DND-41 (cell line): ENCODE measurements around the gene MARCHF6.

Source experiments
- ATAC-seq: fragments of 200-7000 bp; cut with Tn5 transposase; 3 replicates; pipeline ENCODE4 v1.9.1; 2021; ENCODE audit warnings: low read depth; ENCODE audit not compliant: insufficient read depth
- DNase-seq: peaks from one replicate; pipeline ENCODE4 v3.0.0-alpha.2; 2020
- H2AFZ ChIP-seq: 2 replicates; pipeline ENCODE4 v1.6.0; 2012; ENCODE audit warnings: low read depth, low read length
- H3K27ac ChIP-seq: 2 replicates; pipeline ENCODE4 v1.5.1; 2012; ENCODE audit warnings: low read length, inconsistent platforms
- H3K27me3 ChIP-seq: fragments of 200-600 bp; sonication (generic); 2 replicates; pipeline ENCODE4 v1.6.0; 2012; ENCODE audit warnings: low read length, mild to moderate bottlenecking, inconsistent platforms; ENCODE audit not compliant: insufficient read depth, poor library complexity
- H3K36me3 ChIP-seq: 2 replicates; pipeline ENCODE4 v1.5.1; 2012; ENCODE audit warnings: low read length, inconsistent platforms; ENCODE audit not compliant: insufficient read depth
- H3K4me1 ChIP-seq: 2 replicates; pipeline ENCODE4 v1.5.1; 2012; ENCODE audit warnings: mild to moderate bottlenecking, low read length; ENCODE audit not compliant: insufficient read depth
- H3K4me2 ChIP-seq: 2 replicates; pipeline ENCODE4 v1.6.0; 2012; ENCODE audit warnings: mild to moderate bottlenecking, moderate library complexity, low read length, inconsistent platforms; ENCODE audit not compliant: insufficient read depth
- H3K4me3 ChIP-seq, 2 experiments: fragments of 200-600 bp in 1 of 2; shearing (Covaris generic) in 1 of 2; 2 replicates each; pipeline ENCODE4 v1.5.1; 2012 to 2016; ENCODE audit warnings: inconsistent platforms in 2 of 2, low read length in 2 of 2, mild to moderate bottlenecking in 2 of 2, low read depth in 1 of 2, moderate library complexity in 1 of 2
- H3K79me2 ChIP-seq: 2 replicates; pipeline ENCODE4 v1.6.0; 2012; ENCODE audit warnings: low read length, inconsistent platforms; ENCODE audit not compliant: insufficient read depth
- H3K9ac ChIP-seq: 2 replicates; pipeline ENCODE4 v1.6.0; 2012; ENCODE audit warnings: low read depth, mild to moderate bottlenecking, inconsistent platforms, low read length, moderate library complexity
- H3K9me3 ChIP-seq: 2 replicates; pipeline ENCODE4 v1.5.1; 2012; ENCODE audit warnings: low read length, moderate library complexity, mild to moderate bottlenecking, inconsistent platforms; ENCODE audit not compliant: insufficient read depth, severe bottlenecking
- H4K20me1 ChIP-seq: 2 replicates; pipeline ENCODE4 v1.6.0; 2012; ENCODE audit warnings: low read length; ENCODE audit not compliant: insufficient read depth
- EZH2 ChIP-seq: IDR thresholded peaks from 3 replicates; pipeline ENCODE4 v1.6.1; 2012; ENCODE audit warnings: borderline replicate concordance, low read depth, mild to moderate bottlenecking, moderate library complexity, low read length, inconsistent platforms; ENCODE audit not compliant: severe bottlenecking
- TF ChIP-seq, protein P1 (sequence below): IDR thresholded peaks from 2 replicates; pipeline ENCODE4 v1.5.1; 2012; ENCODE audit warnings: borderline replicate concordance, low read length, moderate library complexity, mild to moderate bottlenecking; ENCODE audit not compliant: poor library complexity, severe bottlenecking; ENCODE audit errors: extremely low read depth

MARCHF6 gene

DNA sequence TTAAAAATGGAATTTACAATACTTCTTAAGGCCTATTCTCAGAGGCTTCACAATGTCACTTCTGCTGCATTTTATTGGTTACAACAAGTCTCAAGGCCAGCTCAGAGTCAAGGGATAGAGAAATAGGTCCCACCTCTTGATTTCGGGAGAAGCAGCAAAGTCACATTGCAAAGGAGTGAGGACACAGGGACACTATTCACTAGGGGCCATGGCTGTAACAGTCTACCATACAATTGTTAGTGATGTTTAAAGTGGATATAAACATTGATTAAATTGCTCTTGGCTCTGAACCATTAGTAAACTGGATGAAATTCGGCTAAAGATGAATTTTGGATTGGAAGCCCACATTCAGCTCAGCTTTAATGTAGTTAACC, 24.1 kb upstream of the MARCHF6 start:
- no peak for TF ChIP-seq EZH2
- TF ChIP-seq, protein P1, sequence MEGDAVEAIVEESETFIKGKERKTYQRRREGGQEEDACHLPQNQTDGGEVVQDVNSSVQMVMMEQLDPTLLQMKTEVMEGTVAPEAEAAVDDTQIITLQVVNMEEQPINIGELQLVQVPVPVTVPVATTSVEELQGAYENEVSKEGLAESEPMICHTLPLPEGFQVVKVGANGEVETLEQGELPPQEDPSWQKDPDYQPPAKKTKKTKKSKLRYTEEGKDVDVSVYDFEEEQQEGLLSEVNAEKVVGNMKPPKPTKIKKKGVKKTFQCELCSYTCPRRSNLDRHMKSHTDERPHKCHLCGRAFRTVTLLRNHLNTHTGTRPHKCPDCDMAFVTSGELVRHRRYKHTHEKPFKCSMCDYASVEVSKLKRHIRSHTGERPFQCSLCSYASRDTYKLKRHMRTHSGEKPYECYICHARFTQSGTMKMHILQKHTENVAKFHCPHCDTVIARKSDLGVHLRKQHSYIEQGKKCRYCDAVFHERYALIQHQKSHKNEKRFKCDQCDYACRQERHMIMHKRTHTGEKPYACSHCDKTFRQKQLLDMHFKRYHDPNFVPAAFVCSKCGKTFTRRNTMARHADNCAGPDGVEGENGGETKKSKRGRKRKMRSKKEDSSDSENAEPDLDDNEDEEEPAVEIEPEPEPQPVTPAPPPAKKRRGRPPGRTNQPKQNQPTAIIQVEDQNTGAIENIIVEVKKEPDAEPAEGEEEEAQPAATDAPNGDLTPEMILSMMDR = no peak
- Histone ChIP-seq H3K4me1 (no peaks in the 10 kb centered on the region), H3K27ac (no peak overlapping the region), H2AFZ (no peak overlapping the region), H4K20me1 (no peaks in the 10 kb centered on the region), H3K9me3 (no peaks in the 10 kb centered on the region), H3K36me3 (no peaks in the 10 kb centered on the region), H3K79me2 (no peaks in the 10 kb centered on the region), H3K4me3 (no peak overlapping the region), H3K9ac (no peak overlapping the region), H3K4me2 (no peak overlapping the region), H3K27me3 (no peaks in the 10 kb centered on the region)
- ATAC-seq (no peak), DNase-seq (no peak)

GRCh38 chr5:10329820-10330481, 23.5 kb upstream of the MARCHF6 start:
- no peaks in the 10 kb centered on the region for H3K27me3 ChIP-seq

GRCh38 chr5:10330511-10331230, 22.8 kb upstream of the MARCHF6 start:
- no peak overlapping the region for H2AFZ ChIP-seq
- H3K36me3 ChIP-seq = no peaks in the 10 kb centered on the region
- H4K20me1 ChIP-seq = no peaks in the 10 kb centered on the region
- no peak overlapping the region for H3K9ac ChIP-seq
- H3K27me3 ChIP-seq = no peaks in the 10 kb centered on the region
- no peak overlapping the region for H3K27ac ChIP-seq
- H3K9me3 ChIP-seq = no peaks in the 10 kb centered on the region
- no peak overlapping the region for H3K4me3 ChIP-seq
- H3K4me2 ChIP-seq = no peak overlapping the region
- no peaks in the 10 kb centered on the region for H3K79me2 ChIP-seq
- ATAC-seq (no peak), DNase-seq (no peak)
- TF ChIP-seq, protein P1 = no peak
- TF ChIP-seq EZH2 = no peak
- no peaks in the 10 kb centered on the region for H3K4me1 ChIP-seq

More at GRCh38 chr5:10329820-10330481, 23.5 kb upstream of the MARCHF6 start:
- no peak overlapping the region for H3K27ac ChIP-seq
- no peak overlapping the region for H3K4me3 ChIP-seq
- TF ChIP-seq, protein P1 = no peak
- TF ChIP-seq EZH2 = no peak
- H4K20me1 ChIP-seq = no peaks in the 10 kb centered on the region
- H3K36me3 ChIP-seq = no peaks in the 10 kb centered on the region
- DNase-seq (no peak), ATAC-seq (no peak)
- H2AFZ ChIP-seq = no peak overlapping the region
- H3K4me2 ChIP-seq = no peak overlapping the region
- no peak overlapping the region for H3K9ac ChIP-seq
- no peaks in the 10 kb centered on the region for H3K4me1 ChIP-seq
- H3K9me3 ChIP-seq = no peaks in the 10 kb centered on the region
- no peaks in the 10 kb centered on the region for H3K79me2 ChIP-seq
